Fibroblast of villous mesenchyme (primary cell): ENCODE measurements around the gene RBBP8NL. TPM values are rescaled to one million over a fixed set of nuclear protein-coding genes. Genes with fewer than 3 reads are reported as not detected.
A peak's percentile ranks its signal among the peaks of the same experiment; 100 is the strongest.

Experiments used
- DNase-seq: peaks from one replicate; pipeline ENCODE4 v3.0.0-alpha.2; 2010; ENCODE audit warnings: low read depth
- H3K4me3 ChIP-seq: 2 replicates; pipeline ENCODE4 v1.5.1; 2011; ENCODE audit warnings: low read depth, mild to moderate bottlenecking, low read length
- total RNA-seq: library from RNA; depleted of rRNA; stranded (reverse); fragments of >200 nt; gene quantifications from 2 replicates; pipeline ENCODE4 v1.2.3, GENCODE V29; 2012
- TF ChIP-seq, protein P1 (sequence below): IDR thresholded peaks from 2 replicates; pipeline ENCODE4 v1.5.1; 2012; ENCODE audit warnings: low read depth, mild to moderate bottlenecking, low read length; ENCODE audit not compliant: insufficient read depth

RBBP8NL gene
- total RNA-seq, 1 donor, result not detected

DNA sequence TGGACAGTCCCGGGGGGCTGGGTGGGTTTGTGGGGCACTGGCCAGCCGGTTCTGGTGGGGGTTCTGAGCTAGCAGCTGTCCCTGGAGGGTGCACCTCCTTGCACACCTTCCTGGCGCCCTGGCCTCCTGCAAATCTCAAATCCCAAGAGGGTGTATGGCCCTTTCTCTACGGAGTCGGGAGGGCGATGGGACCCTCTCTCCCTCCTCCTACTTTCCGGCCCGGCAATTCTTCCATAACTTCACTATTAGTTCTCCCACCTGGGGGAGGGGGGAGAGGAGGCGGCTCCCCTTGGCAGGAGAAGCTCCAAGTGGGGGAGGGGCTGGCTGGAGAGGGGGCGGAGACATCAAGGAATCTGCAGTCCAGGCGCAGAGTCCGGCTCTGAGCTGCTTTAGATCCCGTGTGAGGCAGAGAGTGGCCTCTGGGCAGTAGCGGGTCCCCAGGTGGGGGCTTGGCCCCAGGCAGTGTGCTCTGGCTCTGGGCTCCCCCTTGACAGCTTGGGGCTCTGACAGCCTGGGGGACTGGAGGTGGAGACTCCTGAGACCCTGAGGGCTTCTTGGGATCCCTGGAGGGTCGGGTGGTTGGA lies 58.9 kb downstream of the RBBP8NL start:
- no peak for DNase-seq
- TF ChIP-seq, protein P1, sequence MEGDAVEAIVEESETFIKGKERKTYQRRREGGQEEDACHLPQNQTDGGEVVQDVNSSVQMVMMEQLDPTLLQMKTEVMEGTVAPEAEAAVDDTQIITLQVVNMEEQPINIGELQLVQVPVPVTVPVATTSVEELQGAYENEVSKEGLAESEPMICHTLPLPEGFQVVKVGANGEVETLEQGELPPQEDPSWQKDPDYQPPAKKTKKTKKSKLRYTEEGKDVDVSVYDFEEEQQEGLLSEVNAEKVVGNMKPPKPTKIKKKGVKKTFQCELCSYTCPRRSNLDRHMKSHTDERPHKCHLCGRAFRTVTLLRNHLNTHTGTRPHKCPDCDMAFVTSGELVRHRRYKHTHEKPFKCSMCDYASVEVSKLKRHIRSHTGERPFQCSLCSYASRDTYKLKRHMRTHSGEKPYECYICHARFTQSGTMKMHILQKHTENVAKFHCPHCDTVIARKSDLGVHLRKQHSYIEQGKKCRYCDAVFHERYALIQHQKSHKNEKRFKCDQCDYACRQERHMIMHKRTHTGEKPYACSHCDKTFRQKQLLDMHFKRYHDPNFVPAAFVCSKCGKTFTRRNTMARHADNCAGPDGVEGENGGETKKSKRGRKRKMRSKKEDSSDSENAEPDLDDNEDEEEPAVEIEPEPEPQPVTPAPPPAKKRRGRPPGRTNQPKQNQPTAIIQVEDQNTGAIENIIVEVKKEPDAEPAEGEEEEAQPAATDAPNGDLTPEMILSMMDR, result no peak
- H3K4me3 ChIP-seq, result peak overlapping the region; percentile 33

DNA sequence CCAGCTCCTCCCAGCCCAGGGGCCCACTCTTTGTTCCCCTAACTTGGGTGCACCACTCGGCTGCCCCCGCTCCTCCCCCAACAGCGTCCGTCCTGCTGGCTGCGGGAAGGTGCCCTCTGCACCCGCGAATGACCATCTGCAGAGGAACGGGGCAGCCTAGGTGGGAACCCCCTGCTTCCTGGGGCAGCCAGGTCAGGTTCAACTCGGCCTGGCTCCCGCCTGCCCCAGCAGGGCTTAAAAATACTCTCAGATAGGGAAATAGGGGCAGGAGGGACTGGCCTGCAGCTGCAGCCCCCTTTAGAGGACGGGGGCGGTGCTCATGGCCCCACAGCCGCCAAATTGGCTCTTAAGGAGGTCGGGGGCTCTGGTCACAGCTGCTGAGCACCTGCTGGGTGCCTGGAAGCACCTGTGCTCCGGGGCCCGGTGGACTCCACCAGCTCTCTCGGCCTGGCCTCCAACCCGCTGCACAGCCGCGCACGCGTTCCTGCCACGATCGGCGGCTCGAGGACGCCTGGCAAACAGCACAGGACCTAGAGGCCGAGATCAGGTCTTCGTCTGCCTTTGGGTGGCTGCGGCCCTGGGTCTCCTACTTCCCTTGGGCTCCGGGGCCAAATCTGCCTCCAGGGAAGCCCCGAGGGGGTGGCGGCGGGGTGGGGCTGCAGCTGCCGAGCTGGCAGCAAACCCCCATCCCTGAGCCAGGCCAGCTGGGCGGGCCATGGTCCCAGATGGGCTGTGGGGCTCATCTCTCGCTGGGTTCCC lies 59.5 kb downstream of the RBBP8NL start:
- TF ChIP-seq, protein P1, result no peak
- peak overlapping the region; percentile 44 for H3K4me3 ChIP-seq
- no peak for DNase-seq

DNA sequence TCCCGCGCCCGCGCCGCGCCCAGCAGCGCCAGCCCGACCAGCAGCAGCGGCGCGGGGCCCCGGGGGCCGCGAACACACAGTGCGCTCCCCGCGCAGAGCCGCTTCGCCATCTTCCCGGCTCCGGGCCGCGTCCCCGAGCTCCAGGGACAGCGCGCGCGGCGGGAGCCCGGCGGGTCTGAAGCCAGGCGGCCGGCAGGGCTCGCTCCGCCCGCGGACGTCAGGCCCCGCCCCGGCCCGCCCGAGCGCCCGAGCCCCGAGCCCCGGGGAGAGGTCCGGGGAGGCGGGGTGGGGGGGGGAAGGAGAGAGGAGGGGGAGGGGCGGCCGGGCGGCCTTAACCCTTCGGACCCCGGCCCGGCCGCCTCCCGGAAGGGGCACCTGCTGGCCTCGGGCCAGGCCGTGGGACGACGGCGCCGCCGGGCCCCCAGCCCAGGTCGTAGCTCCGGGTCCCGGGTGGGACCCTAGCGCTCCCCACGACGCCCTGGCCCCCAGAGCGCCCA lies 60.2 kb downstream of the RBBP8NL start, which contains the start of gene LAMA5:
LAMA5 (minus strand) TSS at position 177 of the 497 bp plus-strand sequence; CDS start at position 110, 67 bp downstream.
- H3K4me3 ChIP-seq, result peak within 1 kb of the TSS; percentile 77
- DNase-seq, result peak; percentile 45
- TF ChIP-seq, protein P1, result no peak

DNA sequence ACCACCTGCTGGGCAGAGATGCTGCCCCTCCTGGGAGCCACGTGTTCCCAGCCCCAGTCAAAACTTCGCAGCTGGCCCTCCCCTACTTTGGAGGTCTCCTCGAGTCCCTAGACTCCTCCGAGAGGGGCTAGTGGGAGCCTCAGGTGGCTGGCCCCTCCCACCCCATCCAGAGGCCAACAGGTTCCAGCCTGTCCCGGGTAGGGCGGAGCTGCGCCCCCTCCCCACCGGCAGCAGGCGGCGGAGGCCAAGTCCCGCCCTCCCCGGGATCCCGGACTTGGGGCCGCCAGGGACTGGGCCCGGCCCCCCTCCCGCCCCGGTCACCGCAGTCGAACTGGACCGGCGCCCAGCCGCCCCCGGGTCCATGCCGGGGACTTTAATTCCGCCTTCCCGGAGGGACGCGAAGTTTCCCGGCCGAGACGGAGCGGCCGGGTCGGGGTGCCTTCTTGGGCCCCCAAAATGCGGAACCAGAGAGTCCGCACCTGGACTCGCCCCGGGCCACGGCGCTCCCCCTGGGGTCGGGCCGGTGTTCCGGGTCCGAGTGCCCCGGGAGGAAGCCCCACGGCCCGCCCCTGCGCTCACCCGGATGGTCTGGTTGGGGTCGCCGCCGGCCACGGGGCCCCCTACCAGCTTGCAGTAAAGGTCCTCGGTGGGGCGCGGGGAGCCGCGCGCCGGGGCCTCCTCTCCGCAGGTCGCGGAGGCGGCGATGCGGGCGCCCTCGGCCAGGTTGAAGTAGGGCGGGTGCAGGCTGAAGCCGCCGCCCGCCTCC lies 60.8 kb downstream of the RBBP8NL start:
- TF ChIP-seq, protein P1, result no peak

DNA sequence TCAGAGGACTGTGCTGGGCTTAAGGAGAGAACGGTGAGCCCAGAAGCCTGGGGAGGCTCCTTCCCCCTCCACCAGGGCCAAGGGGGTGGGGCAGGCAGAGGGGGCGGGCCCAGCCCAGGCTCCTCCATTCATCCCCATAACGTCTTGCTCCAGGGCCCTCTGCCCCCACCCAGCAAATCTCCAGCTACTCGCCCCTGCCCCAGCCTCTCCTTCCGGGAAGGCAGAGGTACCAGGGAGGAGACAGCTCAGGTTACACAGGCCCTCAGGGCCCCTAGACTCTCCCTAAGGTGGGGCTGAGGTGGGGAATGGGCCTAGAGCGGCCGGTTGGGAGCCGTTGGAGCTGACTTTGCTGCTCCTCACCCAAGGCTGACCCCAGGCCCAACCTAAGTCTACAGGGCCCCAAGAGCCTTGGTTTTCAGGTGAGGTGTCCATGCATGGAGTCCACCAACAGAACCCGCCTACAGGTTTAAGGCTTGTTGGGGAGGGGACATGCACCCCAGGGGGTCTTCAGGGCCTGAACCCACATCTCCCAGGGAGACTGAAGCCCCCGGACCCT lies 61.4 kb downstream of the RBBP8NL start:
- DNase-seq, result no peak
- H3K4me3 ChIP-seq, result peak overlapping the region; percentile 77
- TF ChIP-seq, protein P1, result no peak

More for the DNA sequence above, 60.8 kb downstream of the RBBP8NL start:
- DNase-seq, result no peak
- H3K4me3 ChIP-seq, result peak overlapping the region; percentile 77
